Ovary (tissue), 9 donors: ENCODE measurements around the gene EFEMP2. TPM values are rescaled to one million over a fixed set of nuclear protein-coding genes. Genes with fewer than 3 reads are reported as not detected.

ENCODE experiments used
- DNase-seq, 5 donors: peaks; one replicate each; pipeline ENCODE4 v3.0.0-alpha.2; 2019 to 2020
- H3K27ac ChIP-seq, 2 donors: fragments of 200-600 bp; one replicate each; pipeline versions ENCODE4 v1.5.1 to v1.8.0; 2019 to 2022
- H3K27me3 ChIP-seq: fragments of 200-600 bp; one replicate; pipeline ENCODE4 v1.8.0; 2022
- H3K36me3 ChIP-seq: fragments of 200-600 bp; sonication (generic); one replicate; pipeline ENCODE4 v1.5.1; 2019
- H3K4me1 ChIP-seq: one replicate; pipeline ENCODE4 v1.8.1; 2013; ENCODE audit warnings: mild to moderate bottlenecking, moderate library complexity; ENCODE audit not compliant: insufficient read depth
- H3K4me3 ChIP-seq: fragments of 200-600 bp; sonication (generic); one replicate; pipeline ENCODE4 v1.5.1; 2017
- H3K9me3 ChIP-seq, 2 donors: fragments of 200-600 bp in 1 of 2; sonication (generic) in 1 of 2; one replicate each; pipeline versions ENCODE4 v1.5.1 to v1.8.1; 2013 to 2019; ENCODE audit warnings: mild to moderate bottlenecking in 1 of 2, moderate library complexity in 1 of 2
- CTCF ChIP-seq, 3 donors: fragments of 450-650 bp in 2 of 3; fragments of 200-600 bp in 1 of 3; IDR thresholded peaks; one replicate each; pipeline versions ENCODE4 v1.5.1 to v1.8.0; 2016 to 2022; ENCODE audit warnings: antibody characterized with exemption in 3 of 3, mild to moderate bottlenecking in 1 of 3
- EP300 ChIP-seq: sonication (generic); formaldehyde crosslinking; IDR thresholded peaks from one replicate; pipeline ENCODE4 v1.6.1; 2017; ENCODE audit warnings: antibody characterized with exemption
- POLR2A ChIP-seq: fragments of 450-650 bp; IDR thresholded peaks from one replicate; pipeline ENCODE4 v1.6.1; 2017; ENCODE audit warnings: antibody characterized with exemption, mild to moderate bottlenecking, moderate library complexity
- WGBS, 3 donors: extraction: QIAGEN DNeasy Blood & Tissue Kit in 1 of 3; methylation state at CpG; one replicate each; pipeline versions ENCODE4 v1.1.5 to v1.1.7; 2013 to 2017; 5-methylcytosine and 5-hydroxymethylcytosine counted together
- intact Hi-C, 4 donors: fragments of 100-400 bp; cut with DNase I; formaldehyde crosslinking; loops; one replicate each; pipeline versions ENCODE4 v1.11.0 to v1.15.1; 2022 to 2023
- polyA plus RNA-seq, 2 donors: library from polyadenylated mRNA; stranded (reverse); fragments of 200-250 nt in 1 of 2; fragments of 350-450 nt in 1 of 2; fragmentation: Illumina TruSeq in 1 of 2; extraction: RNeasy Lipid Tissue Mini Kit (QIAGEN cat#74804) in 1 of 2; gene quantifications; one replicate each; pipeline ENCODE4 v1.2.3, GENCODE V29; 2013 to 2014
- total RNA-seq, 7 donors: library from RNA; depleted of rRNA in 2 of 7; stranded (reverse); fragments of >200 nt in 2 of 7; fragmentation: NEBNext Ultra II Directional in 3 of 7; extraction: Animal tissue kit (Norgen Biotek cat#: 25700) in 3 of 7; gene quantifications; one replicate each; pipeline versions ENCODE4 v1.1.0 to v1.2.4, GENCODE V29; 2016 to 2023
- donor health status: DM: no; HTN: no; CAD: no; lungs with moderate emphysema.
- donor health status: DM: no; HTN: no; CAD: no.
- donor health status: Bipolar disorder and iron deficiency.
- donor health status: DM: yes; HTN: yes; CAD: no.
- donor health status: DM: no; HTN: no; CAD: no.
- donor health status: DM: yes; HTN: yes; CAD: no.

Gene EFEMP2
- total and polyA plus RNA-seq, 9 donors, result 46.6 to 172 (median 132) TPM

- H3K4me1 ChIP-seq, result peaks cover 2% of the 10 kb centered on the region
- TF ChIP-seq POLR2A (no peak), EP300 (no peak), CTCF (IDR thresholded peaks at IDR 0.05) (no peak)
- WGBS, 3 donors, result 1 to 3% (median 3%) methylated on average over 48 to 80 of the region's 80 CpGs
- peak within 1 kb of the TSS; percentile 31 for H3K4me3 ChIP-seq
- no peaks in the 10 kb centered on the region for H3K9me3 ChIP-seq
- DNase-seq, result peak; percentile 65 to 80 (median 73)
- intact Hi-C loops, result no loop called here
- no peak within 1 kb of the TSS for H3K27ac ChIP-seq
- peaks cover 4% of the 10 kb centered on the region for H3K27me3 ChIP-seq
- H3K36me3 ChIP-seq, result no peaks in the 10 kb centered on the region
Observed at GRCh38 chr11:65900125-65900898, 27.7 kb upstream of the EFEMP2 start, which contains the start of gene FOSL1. TSS of gene FOSL1 (minus strand) at chr11:65900388. CDS start at chr11:65900339, 49 bp downstream.

GRCh38 chr11:65899356-65900124, 26.9 kb upstream of the EFEMP2 start:
- WGBS, 3 donors, result 1 to 3% (median 1%) methylated on average over 64 to 77 of the region's 78 CpGs
- Histone ChIP-seq H3K9me3 (no peaks in the 10 kb centered on the region), H3K27me3 (peaks cover 4% of the 10 kb centered on the region), H3K36me3 (no peaks in the 10 kb centered on the region), H3K4me3 (peak overlapping the region; percentile 31), H3K4me1 (peaks cover 2% of the 10 kb centered on the region), H3K27ac (no peak overlapping the region)
- DNase-seq, result peak in 3 of 5 donors; percentile 26 to 64 (median 60)
- intact Hi-C loops, result no loop called here
- no peak for TF ChIP-seq POLR2A
- no peak for TF ChIP-seq CTCF (IDR thresholded peaks at IDR 0.05)
- TF ChIP-seq EP300, result no peak

DNA sequence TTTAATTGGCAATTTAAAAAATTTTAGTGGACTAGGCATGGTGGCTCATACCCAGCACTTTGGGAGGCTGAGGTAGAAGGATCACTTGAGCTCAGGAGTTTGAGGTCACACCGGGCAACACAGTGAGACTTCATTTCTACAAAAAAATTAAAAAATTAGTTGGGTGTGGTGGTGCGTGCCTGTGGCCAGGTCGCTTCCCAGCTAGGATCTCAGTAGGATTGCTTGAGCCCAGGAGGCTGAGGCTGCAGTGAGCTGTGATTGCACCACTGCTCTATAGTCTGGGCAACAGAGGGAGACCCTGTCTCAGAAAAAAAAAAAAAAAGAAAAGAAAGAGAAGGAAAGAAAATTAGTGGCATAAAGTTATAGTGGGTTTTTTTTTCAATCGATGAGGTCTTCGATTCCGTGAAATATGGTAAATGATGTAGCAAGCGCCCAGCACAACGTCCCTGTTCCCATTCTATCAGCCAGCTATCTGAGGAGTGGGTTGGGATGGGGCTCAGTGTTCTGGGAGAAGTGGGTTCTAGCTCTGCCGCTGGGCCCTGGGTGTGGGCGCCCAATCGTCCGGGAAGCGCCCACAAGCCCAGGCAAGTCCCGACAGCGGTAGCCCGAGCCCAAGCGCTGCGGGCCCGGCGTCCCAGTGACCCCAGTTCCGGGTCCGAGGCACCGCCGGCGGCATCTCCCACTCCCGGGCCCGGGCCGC, 26.2 kb upstream of the EFEMP2 start:
- H3K9me3 ChIP-seq, result no peaks in the 10 kb centered on the region
- H3K27me3 ChIP-seq, result peaks cover 4% of the 10 kb centered on the region
- H3K27ac ChIP-seq, result no peak overlapping the region
- DNase-seq, result no peak
- TF ChIP-seq CTCF (IDR thresholded peaks at IDR 0.05) (no peak), POLR2A (no peak), EP300 (no peak)
- H3K4me1 ChIP-seq, result peaks cover 2% of the 10 kb centered on the region
- intact Hi-C loops, result no loop called here
- WGBS, 3 donors, result 21 to 26% (median 25%) methylated on average over 26 to 28 of the region's 28 CpGs
- no peaks in the 10 kb centered on the region for H3K36me3 ChIP-seq
- H3K4me3 ChIP-seq, result peak overlapping the region; percentile 31

GRCh38 chr11:65897020-65897471, 24.4 kb upstream of the EFEMP2 start:
- Histone ChIP-seq H3K4me1 (peaks cover 12% of the 10 kb centered on the region), H3K36me3 (no peaks in the 10 kb centered on the region), H3K27me3 (peaks cover 4% of the 10 kb centered on the region), H3K4me3 (no peak overlapping the region), H3K27ac (no peak overlapping the region), H3K9me3 (no peaks in the 10 kb centered on the region)
- no peak for TF ChIP-seq CTCF (IDR thresholded peaks at IDR 0.05)
- no peak for TF ChIP-seq EP300
- no peak for TF ChIP-seq POLR2A
- intact Hi-C loops, result no loop called here
- DNase-seq, result no peak
- 84 to 88% (median 88%) methylated on average over 4 of the region's 4 CpGs for WGBS, 3 donors
